KMS-11 (cell line): ENCODE measurements around the gene CIROP.

Source experiments
- H2AFZ ChIP-seq: fragments of 200-600 bp; sonication (generic); 2 replicates; pipeline ENCODE4 v1.6.1; 2016; ENCODE audit warnings: antibody characterized with exemption, mixed run types, low read depth
- H3K27ac ChIP-seq: fragments of 200-600 bp; sonication (generic); 2 replicates; pipeline ENCODE4 v1.6.1; 2016; ENCODE audit warnings: mild to moderate bottlenecking, mixed run types
- H3K27me3 ChIP-seq: fragments of 200-600 bp; sonication (generic); 2 replicates; pipeline ENCODE4 v1.6.1; 2017; ENCODE audit warnings: mild to moderate bottlenecking, low read depth, mixed run types, moderate library complexity; ENCODE audit not compliant: insufficient read depth
- H3K36me3 ChIP-seq: fragments of 200-600 bp; sonication (generic); 2 replicates; pipeline ENCODE4 v1.6.1; 2017; ENCODE audit warnings: mild to moderate bottlenecking, mixed run types; ENCODE audit not compliant: insufficient read depth
- H3K4me1 ChIP-seq: fragments of 200-600 bp; sonication (generic); 2 replicates; pipeline ENCODE4 v1.6.1; 2016; ENCODE audit warnings: mild to moderate bottlenecking, low read depth, mixed run types; ENCODE audit not compliant: poor library complexity, severe bottlenecking
- H3K4me2 ChIP-seq: fragments of 200-600 bp; sonication (generic); 2 replicates; pipeline ENCODE4 v1.7.0; 2016; ENCODE audit warnings: mild to moderate bottlenecking, mixed run types
- H3K4me3 ChIP-seq: fragments of 200-600 bp; sonication (generic); IDR thresholded peaks from 2 replicates; pipeline ENCODE4 v1.6.1; 2017; ENCODE audit warnings: low read depth, low read length, mixed read lengths; ENCODE audit not compliant: insufficient read depth
- H3K79me2 ChIP-seq: fragments of 200-600 bp; sonication (generic); 2 replicates; pipeline ENCODE4 v1.6.1; 2016; ENCODE audit warnings: low read depth, mixed run types; ENCODE audit not compliant: insufficient read depth
- H3K9ac ChIP-seq: fragments of 200-600 bp; sonication (generic); 2 replicates; pipeline ENCODE4 v1.6.1; 2016; ENCODE audit warnings: mild to moderate bottlenecking, mixed run types
- H4K20me1 ChIP-seq: fragments of 200-600 bp; sonication (generic); 2 replicates; pipeline ENCODE4 v1.6.1; 2016; ENCODE audit warnings: mild to moderate bottlenecking, mixed run types; ENCODE audit not compliant: insufficient read depth
- TF ChIP-seq, protein P1 (sequence below): fragments of 200-600 bp; sonication (generic); conservative IDR thresholded peaks from 2 replicates; pipeline ENCODE4 v1.6.1; 2017; ENCODE audit warnings: low read depth, mild to moderate bottlenecking, antibody characterized with exemption, low read length, moderate library complexity, mixed read lengths

The CIROP gene

GRCh38 chr14:23118506-23119362, 13.9 kb upstream of the CIROP start, which contains the start of gene CEBPE:
TSS of gene CEBPE (minus strand) at chr14:23119255. CDS start at chr14:23119091, 164 bp downstream.
- Histone ChIP-seq H3K79me2 (no peaks in the 10 kb centered on the region), H3K27ac (no peak within 1 kb of the TSS), H3K4me2 (no peak within 1 kb of the TSS), H3K4me1 (peaks cover 14% of the 10 kb centered on the region), H3K9ac (no peak within 1 kb of the TSS), H2AFZ (no peak within 1 kb of the TSS), H4K20me1 (no peaks in the 10 kb centered on the region), H3K27me3 (no peaks in the 10 kb centered on the region), H3K36me3 (no peaks in the 10 kb centered on the region), H3K4me3 (no peak within 1 kb of the TSS)
- TF ChIP-seq, protein P1, sequence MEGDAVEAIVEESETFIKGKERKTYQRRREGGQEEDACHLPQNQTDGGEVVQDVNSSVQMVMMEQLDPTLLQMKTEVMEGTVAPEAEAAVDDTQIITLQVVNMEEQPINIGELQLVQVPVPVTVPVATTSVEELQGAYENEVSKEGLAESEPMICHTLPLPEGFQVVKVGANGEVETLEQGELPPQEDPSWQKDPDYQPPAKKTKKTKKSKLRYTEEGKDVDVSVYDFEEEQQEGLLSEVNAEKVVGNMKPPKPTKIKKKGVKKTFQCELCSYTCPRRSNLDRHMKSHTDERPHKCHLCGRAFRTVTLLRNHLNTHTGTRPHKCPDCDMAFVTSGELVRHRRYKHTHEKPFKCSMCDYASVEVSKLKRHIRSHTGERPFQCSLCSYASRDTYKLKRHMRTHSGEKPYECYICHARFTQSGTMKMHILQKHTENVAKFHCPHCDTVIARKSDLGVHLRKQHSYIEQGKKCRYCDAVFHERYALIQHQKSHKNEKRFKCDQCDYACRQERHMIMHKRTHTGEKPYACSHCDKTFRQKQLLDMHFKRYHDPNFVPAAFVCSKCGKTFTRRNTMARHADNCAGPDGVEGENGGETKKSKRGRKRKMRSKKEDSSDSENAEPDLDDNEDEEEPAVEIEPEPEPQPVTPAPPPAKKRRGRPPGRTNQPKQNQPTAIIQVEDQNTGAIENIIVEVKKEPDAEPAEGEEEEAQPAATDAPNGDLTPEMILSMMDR: no peak

DNA sequence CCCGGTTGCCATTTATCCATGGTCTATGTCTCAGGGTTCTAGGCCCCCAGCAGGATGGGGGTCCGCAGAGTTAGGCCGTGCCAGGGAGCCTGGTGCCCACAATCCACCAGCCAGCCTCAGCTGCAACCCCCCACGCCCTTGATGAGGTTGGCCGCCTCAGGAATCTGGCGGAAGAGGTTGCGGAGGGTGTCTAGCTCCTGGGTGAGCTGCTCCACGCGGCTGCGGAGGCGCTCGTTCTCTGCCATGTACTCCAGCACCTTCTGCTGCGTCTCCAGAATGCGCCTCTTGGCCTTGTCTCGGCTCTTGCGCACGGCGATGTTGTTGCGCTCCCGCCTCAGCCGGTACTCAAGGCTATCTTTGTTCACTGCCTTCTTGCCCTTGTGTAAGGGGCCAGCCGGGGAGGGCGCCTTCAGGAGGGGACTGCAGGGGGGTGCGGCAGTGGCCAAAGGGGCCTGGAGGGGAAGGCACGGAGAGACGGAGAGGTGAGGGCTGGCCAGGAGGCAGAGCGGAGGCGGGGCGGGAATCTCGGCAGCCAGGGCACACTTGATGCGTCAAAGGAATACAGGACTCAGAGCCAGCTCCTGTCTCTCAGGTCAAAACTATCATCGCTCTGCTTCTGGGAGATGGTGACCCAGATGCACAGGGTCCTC, 12.7 kb upstream of the CIROP start:
- Histone ChIP-seq H3K4me2 (no peak overlapping the region), H3K9ac (no peak overlapping the region), H3K4me3 (no peak overlapping the region), H4K20me1 (no peaks in the 10 kb centered on the region), H3K79me2 (no peaks in the 10 kb centered on the region), H3K27me3 (no peaks in the 10 kb centered on the region), H2AFZ (no peak overlapping the region), H3K36me3 (no peaks in the 10 kb centered on the region), H3K4me1 (peaks cover 14% of the 10 kb centered on the region), H3K27ac (no peak overlapping the region)
- TF ChIP-seq, protein P1: no peak

- no peaks in the 10 kb centered on the region for H3K79me2 ChIP-seq
- H3K4me1 ChIP-seq: peaks cover 5% of the 10 kb centered on the region
- H3K4me2 ChIP-seq: no peak overlapping the region
- H3K9ac ChIP-seq: no peak overlapping the region
- H3K4me3 ChIP-seq: no peak overlapping the region
- no peaks in the 10 kb centered on the region for H3K36me3 ChIP-seq
- H3K27me3 ChIP-seq: no peaks in the 10 kb centered on the region
- H3K27ac ChIP-seq: no peak overlapping the region
- H2AFZ ChIP-seq: no peak overlapping the region
- TF ChIP-seq, protein P1: no peak
- no peaks in the 10 kb centered on the region for H4K20me1 ChIP-seq
Measured at GRCh38 chr14:23115918-23116317, 11.1 kb upstream of the CIROP start.

- Histone ChIP-seq H3K4me2 (no peak overlapping the region), H3K4me1 (no peaks in the 10 kb centered on the region), H3K36me3 (no peaks in the 10 kb centered on the region), H3K27ac (no peak overlapping the region), H3K9ac (no peak overlapping the region), H4K20me1 (no peaks in the 10 kb centered on the region), H3K27me3 (no peaks in the 10 kb centered on the region), H3K4me3 (no peak overlapping the region), H2AFZ (no peak overlapping the region), H3K79me2 (no peaks in the 10 kb centered on the region)
- TF ChIP-seq, protein P1: no peak
Measured at GRCh38 chr14:23115039-23115731, 10.4 kb upstream of the CIROP start.
